HEK293 (cell line): ENCODE measurements around the gene PCOLCE2.

ENCODE experiments used
- CTCF ChIA-PET: fragments of 350-600 bp; formaldehyde crosslinking; extraction: SDS; loops from one replicate; lab custom pipeline; 2021; ENCODE audit warnings: antibody characterized with exemption; lab: Yijun Ruan, JAX
- POLR2A ChIA-PET: fragments of 300-600 bp; formaldehyde crosslinking; extraction: SDS; loops from one replicate; lab custom pipeline; 2020; ENCODE audit warnings: antibody characterized with exemption, inconsistent platforms; lab: Yijun Ruan, JAX
- H3K27ac ChIP-seq: fragments of 200-500 bp; sonication (Bioruptor generic); 2 replicates; pipeline ENCODE4 v1.5.1; 2014; ENCODE audit warnings: low read depth, low read length, control low read depth, inconsistent platforms; ENCODE audit errors: extremely low read depth
- H3K36me3 ChIP-seq, 2 experiments: fragments of 200-500 bp in 1 of 2; sonication (Bioruptor generic) in 1 of 2; 1 replicate in 1 of 2; 2 replicates in 1 of 2; pipeline ENCODE4 v1.5.1; 2014 to 2017; ENCODE audit warnings: inconsistent platforms in 2 of 2, low read length in 2 of 2; ENCODE audit not compliant: control insufficient read depth in 2 of 2, insufficient read depth in 1 of 2
- H3K4me1 ChIP-seq: fragments of 200-500 bp; sonication (Bioruptor generic); 2 replicates; pipeline ENCODE4 v1.5.1; 2014; ENCODE audit warnings: mild to moderate bottlenecking, low read length, inconsistent platforms; ENCODE audit not compliant: control insufficient read depth, insufficient read depth
- H3K4me3 ChIP-seq: 2 replicates; pipeline ENCODE4 v1.5.1; 2011; ENCODE audit warnings: low read depth, mild to moderate bottlenecking, control low read depth, low read length, moderate library complexity
- H3K9me3 ChIP-seq: fragments of 200-500 bp; sonication (Bioruptor generic); 2 replicates; pipeline ENCODE4 v1.5.1; 2014; ENCODE audit warnings: low read depth, low read length, inconsistent platforms; ENCODE audit not compliant: control insufficient read depth, insufficient read depth
- GLIS1 ChIP-seq: fragments of 450-650 bp; formaldehyde crosslinking; IDR thresholded peaks from 2 replicates; pipeline ENCODE4 v1.5.1; 2016; ENCODE audit warnings: missing biosample characterization, missing genetic modification characterization
- GLIS2 ChIP-seq: fragments of 450-650 bp; formaldehyde crosslinking; IDR thresholded peaks from 2 replicates; pipeline ENCODE4 v1.5.1; 2016; ENCODE audit warnings: missing biosample characterization, missing genetic modification characterization
- OVOL3 ChIP-seq: fragments of 450-650 bp; formaldehyde crosslinking; IDR thresholded peaks from 2 replicates; pipeline ENCODE4 v1.5.1; 2016; ENCODE audit warnings: missing biosample characterization, missing genetic modification characterization
- PATZ1 ChIP-seq: fragments of 450-650 bp; formaldehyde crosslinking; IDR thresholded peaks from 2 replicates; pipeline ENCODE4 v1.5.1; 2016; ENCODE audit warnings: missing biosample characterization, missing genetic modification characterization
- RBAK ChIP-seq: fragments of 450-650 bp; formaldehyde crosslinking; IDR thresholded peaks from 2 replicates; pipeline ENCODE4 v1.5.1; 2016; ENCODE audit warnings: missing biosample characterization, missing genetic modification characterization
- ZFP3 ChIP-seq: fragments of 450-650 bp; formaldehyde crosslinking; IDR thresholded peaks from 2 replicates; pipeline ENCODE4 v1.5.1; 2016; ENCODE audit warnings: low read depth, missing biosample characterization, missing genetic modification characterization
- ZFP37 ChIP-seq: fragments of 450-650 bp; formaldehyde crosslinking; IDR thresholded peaks from 2 replicates; pipeline ENCODE4 v1.5.1; 2016; ENCODE audit warnings: missing biosample characterization, missing genetic modification characterization
- ZNF146 ChIP-seq: fragments of 450-650 bp; formaldehyde crosslinking; IDR thresholded peaks from 2 replicates; pipeline ENCODE4 v1.5.1; 2016; ENCODE audit warnings: missing biosample characterization, missing genetic modification characterization
- ZNF169 ChIP-seq: fragments of 450-650 bp; formaldehyde crosslinking; IDR thresholded peaks from 2 replicates; pipeline ENCODE4 v1.5.1; 2016; ENCODE audit warnings: missing biosample characterization, missing genetic modification characterization
- ZNF221 ChIP-seq: fragments of 450-650 bp; formaldehyde crosslinking; IDR thresholded peaks from 2 replicates; pipeline ENCODE4 v1.5.1; 2017; ENCODE audit warnings: missing biosample characterization, missing genetic modification characterization, borderline replicate concordance
- ZNF391 ChIP-seq: fragments of 450-650 bp; formaldehyde crosslinking; IDR thresholded peaks from 2 replicates; pipeline ENCODE4 v1.5.1; 2016; ENCODE audit warnings: low read depth, missing biosample characterization, missing genetic modification characterization, borderline replicate concordance
- ZNF473 ChIP-seq: fragments of 450-650 bp; formaldehyde crosslinking; IDR thresholded peaks from 2 replicates; pipeline ENCODE4 v1.5.1; 2017; ENCODE audit warnings: missing biosample characterization, missing genetic modification characterization
- ZNF488 ChIP-seq: fragments of 450-650 bp; formaldehyde crosslinking; IDR thresholded peaks from 2 replicates; pipeline ENCODE4 v1.5.1; 2016; ENCODE audit warnings: missing biosample characterization, missing genetic modification characterization
- ZNF514 ChIP-seq: fragments of 450-650 bp; formaldehyde crosslinking; IDR thresholded peaks from 2 replicates; pipeline ENCODE4 v1.5.1; 2016; ENCODE audit warnings: missing biosample characterization, missing genetic modification characterization
- ZNF580 ChIP-seq: fragments of 450-650 bp; formaldehyde crosslinking; IDR thresholded peaks from 2 replicates; pipeline ENCODE4 v1.5.1; 2016; ENCODE audit warnings: missing biosample characterization, missing genetic modification characterization
- ZNF654 ChIP-seq: fragments of 450-650 bp; formaldehyde crosslinking; IDR thresholded peaks from 2 replicates; pipeline ENCODE4 v1.5.1; 2016; ENCODE audit warnings: low read depth, missing biosample characterization, missing genetic modification characterization
- ZNF692 ChIP-seq: fragments of 450-650 bp; formaldehyde crosslinking; IDR thresholded peaks from 2 replicates; pipeline ENCODE4 v1.5.1; 2016; ENCODE audit warnings: missing biosample characterization, missing genetic modification characterization
- ZNF701 ChIP-seq: fragments of 450-650 bp; formaldehyde crosslinking; IDR thresholded peaks from 2 replicates; pipeline ENCODE4 v1.5.1; 2016; ENCODE audit warnings: missing biosample characterization, missing genetic modification characterization
- ZNF707 ChIP-seq: fragments of 450-650 bp; formaldehyde crosslinking; IDR thresholded peaks from 2 replicates; pipeline ENCODE4 v1.5.1; 2016; ENCODE audit warnings: missing biosample characterization, missing genetic modification characterization
- ZNF785 ChIP-seq: fragments of 450-650 bp; formaldehyde crosslinking; IDR thresholded peaks from 2 replicates; pipeline ENCODE4 v1.5.1; 2016; ENCODE audit warnings: missing biosample characterization, missing genetic modification characterization

Gene PCOLCE2

GRCh38 chr3:142817897-142818296 lies 71.0 kb downstream of the PCOLCE2 start:
- no peak overlapping the region for H3K27ac ChIP-seq
- no peaks in the 10 kb centered on the region for H3K4me1 ChIP-seq
- H3K36me3 ChIP-seq, result peaks cover 0 to 6% of the 10 kb centered on the region in 2 experiments; a peak in 1 of 3 replicates
- ChIA-PET CTCF (interaction anchor here (1.0 to 3.2 kb wide), 2 partner anchors 10 to 11 kb away, joined by 5 to 18 read pairs; no protein-coding TSS in a partner anchor), POLR2A (no interaction called here)
- H3K9me3 ChIP-seq, result no peaks in the 10 kb centered on the region
- TF ChIP-seq ZNF701 (tag by site-specific recombination) (no peak), OVOL3 (tag by site-specific recombination) (no peak), GLIS2 (no peak), ZFP37 (tag by site-specific recombination) (no peak), ZNF488 (tag by site-specific recombination) (no peak), ZNF580 (no peak), ZNF146 (tag by site-specific recombination) (no peak), ZNF707 (tag by site-specific recombination) (no peak), ZNF473 (tag by site-specific recombination) (no peak), ZNF654 (no peak), ZNF391 (tag by site-specific recombination) (no peak), ZNF785 (tag by site-specific recombination) (no peak), ZNF221 (tag by site-specific recombination) (no peak), RBAK (tag by site-specific recombination) (no peak)
- TF ChIP-seq, all 188 proteins: peak for 0
- no peak overlapping the region for H3K4me3 ChIP-seq

- no peak overlapping the region for H3K27ac ChIP-seq
- ChIA-PET CTCF (interaction anchor here (1.0 to 3.2 kb wide), 2 partner anchors 9 to 12 kb away, joined by 5 to 18 read pairs; no protein-coding TSS in a partner anchor), POLR2A (no interaction called here)
- no peak overlapping the region for H3K4me3 ChIP-seq
- no peaks in the 10 kb centered on the region for H3K4me1 ChIP-seq
- H3K9me3 ChIP-seq, result no peaks in the 10 kb centered on the region
- peaks cover 0 to 6% of the 10 kb centered on the region in 2 experiments; a peak in 1 of 3 replicates for H3K36me3 ChIP-seq
- TF ChIP-seq ZNF514 (tag by site-specific recombination) (no peak), ZNF169 (tag by site-specific recombination) (no peak), ZFP3 (tag by site-specific recombination) (no peak), GLIS1 (tag by site-specific recombination) (no peak), PATZ1 (tag by site-specific recombination) (no peak), ZNF692 (tag by site-specific recombination) (no peak)
- TF ChIP-seq, all 188 proteins: peak for 0
Observed at GRCh38 chr3:142817356-142817755, 71.5 kb downstream of the PCOLCE2 start.
